Esophagus muscularis mucosa (tissue), 3 donors: ENCODE results near the gene GNPTAB.

ENCODE experiments used
- EP300 ChIP-seq: sonication (generic); formaldehyde crosslinking; IDR thresholded peaks from one replicate; pipeline ENCODE4 v1.6.1; 2017; ENCODE audit warnings: antibody characterized with exemption
- POLR2AphosphoS5 ChIP-seq, 2 donors: sonication (generic); formaldehyde crosslinking; IDR thresholded peaks; one replicate each; pipeline ENCODE4 v1.6.1; 2017; ENCODE audit warnings: antibody characterized with exemption in 2 of 2

GRCh38 chr12:101746196-101746595 lies 84.6 kb downstream of the GNPTAB start:
- TF ChIP-seq POLR2AphosphoS5 (IDR thresholded peaks at IDR 0.05) (no peak), EP300 (no peak)
